MM.1S (cell line): Measurements from ENCODE around the gene MMP20.

Source experiments
- EZH2 ChIP-seq: fragments of 300-600 bp; sonication (generic); optimal IDR thresholded peaks from 2 replicates; pipeline ENCODE3; 2017; ENCODE audit warnings: low read depth, mild to moderate bottlenecking, antibody characterized with exemption, low read length, mixed read lengths
- EZH2phosphoT487 ChIP-seq: fragments of 300-600 bp; sonication (generic); IDR thresholded peaks from 2 replicates; pipeline ENCODE4 v1.6.1; 2018; ENCODE audit warnings: antibody characterized with exemption, low read length
- TF ChIP-seq, protein P1 (sequence below): fragments of 300-600 bp; sonication (generic); IDR thresholded peaks from 2 replicates; pipeline ENCODE4 v1.5.1; 2016; ENCODE audit warnings: antibody characterized with exemption, low read length, mixed read lengths

DNA sequence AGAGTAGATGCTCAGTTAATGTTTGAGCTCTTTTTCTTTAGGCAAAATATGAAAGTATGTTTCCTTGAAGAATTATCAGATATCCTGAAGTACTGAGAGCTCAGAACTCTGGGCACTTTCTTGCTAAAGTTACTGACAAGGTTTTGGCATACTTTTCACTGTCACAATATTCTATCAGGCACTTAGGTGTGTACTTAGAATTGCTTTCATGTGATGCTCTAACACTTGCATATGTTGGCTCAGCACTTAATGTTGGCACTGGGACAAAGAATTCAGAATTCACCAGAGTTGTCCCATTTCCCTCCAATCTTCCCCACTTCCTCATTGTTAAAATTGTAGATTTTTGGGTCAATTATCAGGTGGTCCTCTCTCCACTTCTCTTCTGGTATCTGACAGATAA is 5.0 kb downstream of the MMP20 start:
- TF ChIP-seq, protein P1, sequence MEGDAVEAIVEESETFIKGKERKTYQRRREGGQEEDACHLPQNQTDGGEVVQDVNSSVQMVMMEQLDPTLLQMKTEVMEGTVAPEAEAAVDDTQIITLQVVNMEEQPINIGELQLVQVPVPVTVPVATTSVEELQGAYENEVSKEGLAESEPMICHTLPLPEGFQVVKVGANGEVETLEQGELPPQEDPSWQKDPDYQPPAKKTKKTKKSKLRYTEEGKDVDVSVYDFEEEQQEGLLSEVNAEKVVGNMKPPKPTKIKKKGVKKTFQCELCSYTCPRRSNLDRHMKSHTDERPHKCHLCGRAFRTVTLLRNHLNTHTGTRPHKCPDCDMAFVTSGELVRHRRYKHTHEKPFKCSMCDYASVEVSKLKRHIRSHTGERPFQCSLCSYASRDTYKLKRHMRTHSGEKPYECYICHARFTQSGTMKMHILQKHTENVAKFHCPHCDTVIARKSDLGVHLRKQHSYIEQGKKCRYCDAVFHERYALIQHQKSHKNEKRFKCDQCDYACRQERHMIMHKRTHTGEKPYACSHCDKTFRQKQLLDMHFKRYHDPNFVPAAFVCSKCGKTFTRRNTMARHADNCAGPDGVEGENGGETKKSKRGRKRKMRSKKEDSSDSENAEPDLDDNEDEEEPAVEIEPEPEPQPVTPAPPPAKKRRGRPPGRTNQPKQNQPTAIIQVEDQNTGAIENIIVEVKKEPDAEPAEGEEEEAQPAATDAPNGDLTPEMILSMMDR = no peak
- TF ChIP-seq EZH2phosphoT487 (no peak), EZH2 (no peak)
